Coronary artery (tissue), 2 donors: Measurements from ENCODE around the gene GBF1.

ENCODE experiments used
- DNase-seq: peaks from one replicate; pipeline ENCODE4 v3.0.0-alpha.2; 2017; ENCODE audit warnings: low spot score
- H3K27ac ChIP-seq, 2 donors: fragments of 200-600 bp; sonication (generic); one replicate each; pipeline ENCODE4 v1.5.1; 2016 to 2019
- H3K4me3 ChIP-seq: fragments of 200-600 bp; sonication (generic); 2 replicates; pipeline ENCODE4 v1.5.1; 2016; ENCODE audit warnings: mild to moderate bottlenecking, moderate library complexity
- CTCF ChIP-seq: fragments of 200-600 bp; sonication (generic); IDR thresholded peaks from one replicate; pipeline ENCODE4 v1.5.1; 2019; ENCODE audit warnings: antibody characterized with exemption

GBF1 gene

GRCh38 chr10:102406815-102407214 lies 161.5 kb downstream of the GBF1 start:
- Histone ChIP-seq H3K4me3 (no peak overlapping the region), H3K27ac (no peak overlapping the region)
- DNase-seq = no peak
- TF ChIP-seq CTCF = no peak

GRCh38 chr10:102407425-102408130 lies 162.2 kb downstream of the GBF1 start:
- Histone ChIP-seq H3K27ac (no peak overlapping the region), H3K4me3 (no peak overlapping the region)
- no peak for DNase-seq
- TF ChIP-seq CTCF = no peak

- H3K4me3 ChIP-seq = peak overlapping the region; percentile 69
- DNase-seq = no peak
- TF ChIP-seq CTCF = no peak
- H3K27ac ChIP-seq = no peak overlapping the region
Observed at GRCh38 chr10:102408131-102408727, 162.9 kb downstream of the GBF1 start.

- no peak for DNase-seq
- H3K4me3 ChIP-seq = peak overlapping the region; percentile 69
- H3K27ac ChIP-seq = no peak overlapping the region
- TF ChIP-seq CTCF = no peak
Observed at GRCh38 chr10:102408728-102409603, 163.6 kb downstream of the GBF1 start.

- Histone ChIP-seq H3K27ac (no peak overlapping the region), H3K4me3 (peak overlapping the region; percentile 69)
- DNase-seq = no peak
Observed at GRCh38 chr10:102409604-102410428, 164.5 kb downstream of the GBF1 start.

More at GRCh38 chr10:102409604-102410428, 164.5 kb downstream of the GBF1 start:
- TF ChIP-seq CTCF = no peak
